Activated CD8-positive, alpha-beta memory T cell treated with anti-CD3 and anti-CD28 coated beads for 36 hours (primary cell): Measurements from ENCODE around the gene LSM12. TPM values are rescaled to one million over a fixed set of nuclear protein-coding genes. Genes with fewer than 3 reads are reported as not detected.
"Not testable (repeated sequence)": the region's sequence is repeated elsewhere in the genome, so short reads cannot be mapped to it uniquely, and the experiment has no call there.

Experiments used
- CTCF ChIA-PET: fragments of 350-600 bp; sonication (Branson Sonifier 250); formaldehyde crosslinking; loops from one replicate; lab custom pipeline; 2021; ENCODE audit warnings: antibody characterized with exemption; lab: Charles Lee
- POLR2A ChIA-PET: fragments of 350-600 bp; sonication (Branson Sonifier 250); formaldehyde crosslinking; loops from one replicate; lab custom pipeline; 2021; ENCODE audit warnings: antibody characterized with exemption; lab: Charles Lee
- total RNA-seq, 2 experiments: library from RNA; stranded (reverse); gene quantifications; one replicate each; pipeline ENCODE4 v1.2.3, GENCODE V29; 2021

LSM12 gene
- total RNA-seq, 2 experiments from 2014 or later, result 91.3 to 95.4 TPM

DNA sequence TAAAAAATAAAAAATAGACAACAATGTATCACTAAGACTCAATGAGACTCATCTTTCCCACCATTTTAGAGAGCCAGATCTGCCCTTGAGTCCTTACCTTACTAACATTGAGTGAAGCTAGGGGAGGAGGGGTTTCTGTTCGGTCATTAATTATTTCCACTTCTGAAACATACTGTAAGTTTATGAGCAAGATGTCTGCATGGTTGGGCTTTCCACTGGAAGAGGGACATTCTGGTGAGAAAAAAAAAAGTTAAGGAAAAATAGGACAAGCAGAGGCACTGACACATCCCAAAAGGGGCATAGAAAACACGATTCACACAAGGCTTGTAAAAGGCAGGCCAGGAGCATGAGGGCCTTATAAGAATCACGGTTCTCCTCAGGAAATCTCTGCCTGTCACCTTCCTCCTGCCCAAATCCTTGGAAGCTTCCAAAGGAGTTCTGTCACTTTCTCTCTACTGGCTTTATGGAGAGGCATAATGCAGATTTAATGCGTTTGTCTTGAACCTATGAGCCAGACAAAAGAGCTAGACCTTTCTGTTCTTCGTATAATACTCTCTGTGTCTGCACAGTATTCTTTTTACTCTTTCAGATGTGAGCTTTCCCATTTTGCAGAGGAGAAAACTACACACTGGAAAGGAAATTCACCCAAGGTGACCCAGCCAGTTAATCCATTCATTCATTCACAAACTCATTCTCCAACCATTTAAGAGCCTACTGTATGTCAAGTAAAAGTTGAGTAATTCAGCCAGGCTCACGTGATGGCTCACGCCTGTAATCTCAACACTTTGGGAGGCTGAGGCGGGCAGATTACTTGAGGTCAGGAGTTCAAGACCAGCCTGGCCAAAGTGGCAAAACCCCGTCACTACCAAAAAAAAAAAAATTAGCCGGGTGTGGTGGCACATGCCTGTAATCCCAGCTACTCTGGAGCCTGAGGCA is 2.5 kb downstream of the LSM12 start:
- CTCF ChIA-PET, result interaction anchor here (0.7 kb wide), 1 partner anchor 10 kb away, joined by 4 read pairs; no protein-coding TSS in a partner anchor
- POLR2A ChIA-PET, result interaction anchor here (0.6 kb wide), 1 partner anchor 15 kb away, joined by 3 read pairs; no protein-coding TSS in a partner anchor

DNA sequence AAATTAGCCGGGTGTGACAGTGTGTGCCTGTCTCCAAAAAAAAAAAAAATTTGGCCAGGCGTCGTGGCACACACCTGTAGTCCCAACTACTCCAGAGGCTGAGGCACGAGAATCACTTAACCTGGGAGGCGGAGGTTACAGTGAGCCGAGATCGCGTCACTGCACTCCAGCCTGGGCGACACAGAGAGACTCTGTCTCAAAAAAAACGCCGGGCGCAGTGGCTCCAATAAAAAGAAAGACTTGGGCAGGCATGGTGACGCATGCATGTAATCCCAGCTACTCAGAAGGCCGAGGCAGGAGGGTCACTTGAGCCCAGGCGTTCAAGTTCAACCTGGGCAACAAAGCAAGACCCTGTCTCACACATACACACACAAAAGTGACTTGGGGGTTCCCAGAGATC is 3.6 kb downstream of the LSM12 start:
- ChIA-PET POLR2A (interaction anchor here (0.6 kb wide), 1 partner anchor 192 kb away, joined by 3 read pairs; no protein-coding TSS in a partner anchor), CTCF (no interaction called here)

GRCh38 chr17:44061446-44061845 is 5.0 kb downstream of the LSM12 start:
- ChIA-PET POLR2A (no interaction called here), CTCF (no interaction called here)

DNA sequence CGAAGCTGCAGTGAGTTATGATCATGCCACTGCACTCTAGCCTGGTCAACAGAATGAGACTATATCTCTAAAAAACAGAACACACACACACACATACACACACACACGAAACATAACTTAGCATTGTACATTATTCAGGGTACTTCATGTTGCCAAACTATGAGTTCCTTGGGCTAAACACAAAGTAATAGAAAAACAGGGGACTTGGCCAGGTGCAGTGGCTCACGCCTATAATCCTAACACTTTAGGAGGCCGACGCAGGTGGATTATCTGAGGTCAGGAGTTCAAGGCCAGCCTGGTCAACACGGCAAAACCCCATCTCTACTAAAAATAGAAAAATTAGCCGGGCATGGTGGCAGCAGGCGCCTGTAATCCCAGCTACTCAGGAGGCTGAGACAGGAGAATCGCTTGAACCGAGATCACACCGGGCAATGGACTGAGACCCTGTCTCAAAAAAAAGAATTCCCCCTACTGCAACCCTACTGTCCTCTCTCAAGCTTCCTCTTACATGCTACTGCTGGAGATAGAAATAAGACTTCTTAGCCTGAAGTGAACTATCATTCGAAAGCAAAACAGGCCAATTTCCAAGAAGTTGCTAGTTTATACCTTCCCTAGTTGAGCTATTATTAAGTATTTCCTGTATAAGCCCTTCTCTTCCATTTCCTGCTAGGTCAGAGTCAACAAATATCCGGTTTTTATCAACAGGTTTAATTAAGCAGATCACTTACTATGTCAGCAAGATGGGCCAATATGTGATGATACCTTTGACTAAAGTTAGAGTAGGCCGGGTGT is 7.2 kb downstream of the LSM12 start:
- CTCF ChIA-PET, result no interaction called here
- POLR2A ChIA-PET, result no interaction called here

DNA sequence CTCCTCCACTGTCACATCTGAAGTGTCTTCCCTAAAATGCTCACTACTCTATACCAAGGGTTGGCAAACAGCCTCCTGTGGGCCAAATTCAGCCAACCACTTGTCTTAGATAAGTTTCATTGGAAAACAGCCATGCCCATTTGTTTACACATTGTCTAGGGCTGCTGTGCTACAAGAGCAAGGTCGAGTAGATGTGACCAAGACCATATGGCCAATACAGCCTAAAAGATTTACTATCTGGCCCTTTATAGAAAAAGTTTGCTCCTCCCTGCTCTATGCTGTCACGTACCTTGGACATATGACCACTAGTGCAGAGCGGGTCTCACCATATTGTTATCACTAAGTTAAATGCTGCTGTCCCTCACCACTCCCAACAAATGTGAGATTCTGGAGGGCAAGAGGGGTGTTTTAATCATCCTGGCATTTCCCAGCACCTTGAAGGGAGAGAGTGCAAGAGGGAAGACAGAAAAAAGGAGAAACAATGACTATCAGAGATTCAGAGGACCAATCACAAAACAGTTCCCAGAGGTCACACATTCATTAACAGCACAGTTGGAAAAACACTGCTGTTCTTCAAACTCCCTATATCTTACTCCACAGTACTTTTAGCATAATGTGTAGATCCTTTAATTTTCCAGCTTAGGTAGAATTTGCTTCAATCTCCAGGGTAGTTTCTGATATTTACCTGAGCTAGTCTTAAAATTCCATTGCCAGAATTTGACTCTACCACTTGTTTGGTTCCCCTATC is 13.2 kb downstream of the LSM12 start:
- ChIA-PET CTCF (no interaction called here), POLR2A (no interaction called here)

GRCh38 chr17:44049294-44050060 is 17.0 kb downstream of the LSM12 start:
- ChIA-PET CTCF (interaction anchor here (2.2 kb wide), 1 partner anchor 8 kb away, joined by 8 read pairs; no protein-coding TSS in a partner anchor), POLR2A (no interaction called here)

- POLR2A ChIA-PET, result not testable (repeated sequence)
Observed at GRCh38 chr17:44046893-44047292, 19.6 kb downstream of the LSM12 start.

GRCh38 chr17:44045486-44045885 is 21.0 kb downstream of the LSM12 start:
- CTCF ChIA-PET, result interaction anchor here (0.6 to 0.7 kb wide), 2 partner anchors 202 to 236 kb away, joined by 4 to 5 read pairs; no protein-coding TSS in a partner anchor
- POLR2A ChIA-PET, result no interaction called here

More at GRCh38 chr17:44046893-44047292, 19.6 kb downstream of the LSM12 start:
- CTCF ChIA-PET, result interaction anchor here (0.6 to 0.7 kb wide), 2 partner anchors 116 to 892 kb away, joined by 3 to 4 read pairs; no protein-coding TSS in a partner anchor

DNA sequence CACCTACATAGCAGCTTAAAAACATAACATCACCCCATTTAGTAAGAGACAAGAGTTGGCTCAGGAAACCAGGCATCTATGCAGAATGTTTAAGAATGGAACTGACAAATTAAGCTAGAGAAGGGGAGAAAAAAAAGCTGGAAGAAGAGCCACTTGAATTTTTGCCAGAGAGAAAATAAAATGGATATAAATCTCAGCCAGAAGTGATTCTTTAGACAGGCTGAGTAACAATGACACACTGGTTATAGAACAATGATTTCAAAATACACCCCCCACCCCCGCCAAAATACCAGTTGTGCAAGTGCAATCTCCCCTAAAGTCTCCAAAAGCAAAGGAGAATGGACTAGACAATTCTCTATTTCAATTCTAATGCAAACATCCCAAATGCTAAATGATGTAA is 22.4 kb downstream of the LSM12 start:
- POLR2A ChIA-PET, result interaction anchor here (0.6 to 0.7 kb wide), 2 partner anchors 16 to 192 kb away, joined by 3 read pairs; no protein-coding TSS in a partner anchor
- CTCF ChIA-PET, result no interaction called here

GRCh38 chr17:44043272-44043696 is 23.2 kb downstream of the LSM12 start:
- ChIA-PET CTCF (interaction anchor here (0.6 to 1.5 kb wide), 2 partner anchors 163 to 524 kb away, joined by 3 to 4 read pairs; no protein-coding TSS in a partner anchor), POLR2A (interaction anchor here (0.7 kb wide), 1 partner anchor 192 kb away, joined by 3 read pairs; no protein-coding TSS in a partner anchor)

DNA sequence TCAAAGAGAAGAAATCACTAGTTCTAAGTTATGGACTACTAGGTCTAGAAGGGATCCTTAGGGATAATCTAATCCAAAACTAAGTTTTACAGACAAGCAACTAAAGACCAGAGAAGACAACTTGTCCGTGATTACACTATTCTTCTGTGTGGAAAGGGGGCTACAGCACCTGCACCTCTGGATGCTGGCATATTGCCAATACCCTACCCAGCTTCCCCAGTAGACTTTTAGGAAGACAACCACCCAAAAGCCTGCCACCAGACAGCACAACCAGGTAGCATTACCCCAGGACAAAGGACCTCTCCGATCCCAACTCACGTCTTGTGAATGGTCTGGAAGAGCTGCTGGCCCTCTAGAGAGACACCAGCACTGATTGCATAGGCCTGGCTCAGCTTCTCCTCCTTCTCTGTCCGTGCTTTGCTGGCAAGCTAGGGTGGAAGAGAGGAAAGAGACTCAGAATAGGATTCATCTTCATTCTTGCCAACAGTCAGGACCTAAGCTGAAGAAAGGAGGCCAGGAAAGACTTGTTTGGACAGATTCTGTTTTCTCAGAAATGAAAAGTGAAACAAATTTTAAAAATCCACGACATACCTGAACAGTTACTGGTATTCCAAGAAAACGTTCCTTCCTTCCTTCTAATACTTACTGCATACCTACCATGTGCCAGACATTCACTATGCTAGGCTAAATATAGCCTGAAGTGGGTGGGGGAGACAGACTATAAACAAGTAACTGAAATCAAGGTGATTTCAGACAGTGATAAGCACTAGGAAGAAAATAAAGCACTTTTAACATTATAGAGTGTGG is 26.4 kb downstream of the LSM12 start:
- CTCF ChIA-PET, result interaction anchor here (1.0 kb wide), 1 partner anchor 23 kb away, joined by 3 read pairs; no protein-coding TSS in a partner anchor
- POLR2A ChIA-PET, result no interaction called here

DNA sequence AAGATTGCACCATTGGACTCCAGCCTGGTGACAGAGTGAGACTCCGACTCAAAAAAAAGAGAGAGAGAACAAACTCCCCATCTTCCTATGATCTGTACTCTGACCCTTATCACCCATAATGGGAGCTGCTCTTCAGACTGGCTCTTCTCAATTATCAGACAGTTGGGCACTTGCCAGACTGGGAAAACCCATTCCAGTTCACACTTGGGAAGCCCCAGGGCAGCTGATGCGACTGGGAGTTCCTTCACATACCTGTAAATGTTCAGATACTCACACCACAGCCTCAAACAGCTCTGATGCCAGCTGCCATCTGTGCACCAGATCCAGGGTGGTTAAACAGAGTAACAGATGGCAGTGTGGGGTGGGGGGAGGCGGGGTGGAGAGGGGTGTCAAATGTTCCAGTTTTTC is 27.9 kb downstream of the LSM12 start:
- ChIA-PET POLR2A (no interaction called here), CTCF (interaction anchor here (0.7 kb wide), 1 partner anchor 95 kb away, joined by 4 read pairs; no protein-coding TSS in a partner anchor)

GRCh38 chr17:44037471-44037870 is 29.0 kb downstream of the LSM12 start:
- CTCF ChIA-PET, result no interaction called here
- POLR2A ChIA-PET, result no interaction called here

GRCh38 chr17:44034688-44035087 is 31.8 kb downstream of the LSM12 start:
- CTCF ChIA-PET, POLR2A ChIA-PET: not testable (repeated sequence)

DNA sequence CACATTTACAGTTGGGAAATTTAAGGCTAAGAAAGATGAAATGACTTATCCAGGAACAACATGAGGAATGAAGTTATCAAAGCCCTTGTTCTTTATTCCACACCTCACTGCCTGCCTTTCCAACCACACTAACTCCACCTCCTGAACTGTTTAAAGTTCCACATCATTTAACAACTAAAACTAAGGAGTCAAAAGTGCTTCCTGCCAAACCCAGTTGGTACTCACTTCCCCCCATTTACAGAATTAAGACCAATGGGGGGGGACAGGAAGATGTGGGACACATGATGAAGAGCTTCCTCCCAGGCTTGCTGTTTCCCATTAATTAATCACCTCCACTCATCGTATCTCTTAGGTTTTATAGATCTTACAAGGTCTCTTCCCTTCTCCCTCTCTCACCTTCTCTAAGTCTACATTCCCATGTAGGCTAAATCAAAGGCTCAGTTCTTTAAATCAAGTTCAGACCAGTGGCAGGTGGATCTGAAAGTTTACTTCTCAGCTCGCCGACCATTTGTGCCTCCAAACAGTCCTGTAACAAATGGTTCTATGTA is 32.5 kb downstream of the LSM12 start:
- ChIA-PET CTCF (no interaction called here), POLR2A (no interaction called here)

DNA sequence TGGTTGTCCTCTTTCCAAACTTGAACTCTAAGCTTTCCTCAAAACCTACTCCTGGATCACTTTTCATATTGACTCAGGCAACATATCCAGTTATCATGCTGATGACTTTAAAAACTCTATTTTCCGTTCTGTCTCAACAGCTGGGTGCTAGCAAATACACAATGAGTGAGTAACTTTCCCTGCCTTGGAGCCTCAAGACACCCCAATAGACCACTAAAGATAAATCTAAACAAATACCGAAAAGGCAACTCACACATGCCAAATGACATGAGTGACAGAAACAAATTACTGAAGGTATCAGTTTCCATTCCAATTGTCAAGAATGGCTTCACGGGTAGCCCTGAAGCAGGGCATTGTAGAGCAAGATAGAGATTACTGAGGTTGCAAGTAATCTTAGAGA is 36.0 kb downstream of the LSM12 start:
- ChIA-PET POLR2A (no interaction called here), CTCF (interaction anchor here (0.6 to 0.8 kb wide), 2 partner anchors 9 to 133 kb away, joined by 3 read pairs; no protein-coding TSS in a partner anchor)

DNA sequence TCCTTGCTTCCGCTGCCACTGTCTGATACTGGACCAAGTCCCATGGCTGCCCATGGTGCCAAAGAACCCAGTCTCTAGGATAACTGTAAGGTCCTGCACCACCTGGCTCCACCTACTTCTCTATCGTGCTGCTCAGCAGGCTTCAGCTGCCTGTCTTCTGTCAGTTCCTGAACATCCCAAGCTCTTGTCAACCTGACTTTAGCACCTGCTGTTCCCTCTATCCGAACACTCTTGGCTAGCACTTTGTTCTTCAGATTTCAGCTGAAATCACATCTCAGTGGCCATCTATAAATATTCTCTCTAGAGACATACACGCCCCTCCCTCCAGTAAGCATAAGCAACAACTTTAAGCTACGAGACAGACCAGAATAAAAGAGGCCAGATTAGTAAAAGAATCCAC is 36.7 kb downstream of the LSM12 start:
- ChIA-PET CTCF (interaction anchor here (0.6 kb wide), 2 partner anchors 36 to 134 kb away, joined by 3 read pairs; no protein-coding TSS in a partner anchor), POLR2A (no interaction called here)
